Activated CD4-positive, alpha-beta memory T cell treated with anti-CD3 and anti-CD28 coated beads, Interleukin-2, amount 10 ng/mL, durations not matched to agents 7 days and 5 days (primary cell): ENCODE measurements around the gene FGF11. TPM values are rescaled to one million over a fixed set of nuclear protein-coding genes. Genes with fewer than 3 reads are reported as not detected.

ENCODE experiments used
- CTCF ChIA-PET: fragments of 350-600 bp; sonication (Branson Sonifier 250); formaldehyde crosslinking; loops from one replicate; lab custom pipeline; 2021; ENCODE audit warnings: antibody characterized with exemption, inconsistent platforms; lab: Charles Lee
- POLR2A ChIA-PET: fragments of 350-600 bp; sonication (Branson Sonifier 250); formaldehyde crosslinking; loops from one replicate; lab custom pipeline; 2021; ENCODE audit warnings: antibody characterized with exemption; lab: Charles Lee
- DNase-seq: peaks from one replicate; pipeline ENCODE4 v3.0.0-alpha.2; 2020
- H3K27ac Mint-ChIP-seq: one replicate; pipeline ENCODE4 v1.8.0; 2021; ENCODE audit warnings: mild to moderate bottlenecking, mixed read lengths
- H3K27me3 Mint-ChIP-seq: one replicate; pipeline ENCODE4 v1.8.0; 2021; ENCODE audit warnings: mixed read lengths
- H3K36me3 Mint-ChIP-seq: one replicate; pipeline ENCODE4 v1.8.0; 2021; ENCODE audit warnings: low read depth, mixed read lengths
- H3K4me1 Mint-ChIP-seq: one replicate; pipeline ENCODE4 v1.8.0; 2021; ENCODE audit warnings: mixed read lengths
- H3K4me3 Mint-ChIP-seq: one replicate; pipeline ENCODE4 v1.8.0; 2021; ENCODE audit warnings: mild to moderate bottlenecking, mixed read lengths
- H3K9me3 Mint-ChIP-seq: one replicate; pipeline ENCODE4 v1.8.0; 2021; ENCODE audit warnings: mixed read lengths
- total RNA-seq, 2 experiments: library from RNA; stranded (reverse); gene quantifications; one replicate each; pipeline ENCODE4 v1.2.3, GENCODE V29; 2021

The FGF11 gene
- total RNA-seq, 2 experiments from 2014 or later: 8.9 to 10.8 TPM

DNA sequence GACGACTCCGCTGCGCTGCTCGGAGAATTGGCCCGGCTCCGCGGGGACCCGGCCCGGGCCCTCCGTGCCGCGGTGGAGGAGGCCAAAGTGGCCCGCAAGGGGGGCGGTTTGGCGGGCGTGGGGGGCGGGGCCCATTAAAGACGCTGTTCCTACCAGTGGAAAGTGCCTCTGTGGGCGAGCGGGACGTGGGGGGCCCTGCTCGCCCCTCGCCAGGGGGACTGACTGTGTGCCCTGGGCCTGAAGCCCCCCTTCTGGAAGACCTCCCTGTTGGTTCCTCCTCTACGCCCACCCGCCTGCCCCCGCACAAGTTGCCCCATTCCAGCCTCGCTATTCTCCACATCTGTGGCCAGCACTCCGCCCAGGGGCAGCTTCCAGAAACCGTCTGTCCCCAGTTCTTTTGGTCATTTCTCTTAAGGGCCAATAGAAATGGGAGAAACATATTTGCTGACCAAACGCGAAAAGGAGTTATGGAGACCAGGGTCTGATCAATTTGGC lies 1.9 kb upstream of the FGF11 start:
- ChIA-PET POLR2A (interaction anchor here (1.0 to 14.4 kb wide), 15 partner anchors 9 to 249 kb away, joined by 3 to 232 read pairs (median 20); partner anchors contain the start of genes ACAP1, CHRNB1, MPDU1 and POLR2A), CTCF (interaction anchor here (0.6 to 4.2 kb wide), 24 partner anchors 9 to 250 kb away, joined by 3 to 53 read pairs (median 8); partner anchors contain the start of genes ACADVL, CHRNB1, DLG4 and FXR2)
- no peaks in the 10 kb centered on the region for H3K9me3 Mint-ChIP-seq
- H3K27ac Mint-ChIP-seq: peak overlapping the region; percentile 24
- peaks cover 45% of the 10 kb centered on the region for H3K4me1 Mint-ChIP-seq
- peaks cover 20% of the 10 kb centered on the region for H3K36me3 Mint-ChIP-seq
- H3K27me3 Mint-ChIP-seq: peaks cover 39% of the 10 kb centered on the region
- DNase-seq: no peak
- H3K4me3 Mint-ChIP-seq: peak overlapping the region; percentile 90

DNA sequence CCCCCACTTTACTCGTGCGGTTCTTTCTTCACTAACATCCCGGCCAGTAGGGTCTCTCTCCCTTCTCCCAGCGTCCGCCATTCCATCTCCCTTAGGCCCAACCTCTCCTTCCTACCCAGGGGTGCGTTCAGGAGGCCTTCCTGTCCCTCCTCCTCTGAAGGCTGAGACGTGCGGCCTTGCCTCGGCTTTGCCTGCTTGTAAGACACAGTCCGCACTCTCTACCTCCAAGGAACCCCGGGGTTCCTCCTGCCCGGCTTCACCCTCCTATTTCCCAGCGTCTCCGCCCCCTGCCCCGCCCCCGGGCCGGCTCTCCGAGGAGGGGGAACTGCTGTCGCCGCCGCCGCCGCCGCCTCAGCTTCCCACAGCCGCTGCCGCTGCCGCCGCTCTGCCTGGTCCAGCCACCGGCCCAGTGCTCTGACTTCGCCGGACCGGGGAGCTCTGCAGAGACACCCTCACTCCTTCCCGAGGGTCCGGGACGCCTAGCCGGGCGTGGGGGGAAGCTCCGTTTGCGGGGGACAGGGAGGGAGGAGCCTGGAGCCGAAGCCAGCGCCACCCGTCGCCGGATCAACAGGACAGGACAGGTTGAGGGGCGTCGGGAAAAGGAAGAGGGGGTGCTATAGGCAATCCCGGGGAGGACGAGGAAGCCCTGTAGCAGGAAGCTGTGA lies 1.2 kb upstream of the FGF11 start:
- ChIA-PET POLR2A (interaction anchor here (1.5 to 14.4 kb wide), 6 partner anchors 16 to 249 kb away, joined by 3 to 232 read pairs (median 26); partner anchors contain the start of genes ACAP1, MPDU1, POLR2A and SENP3), CTCF (interaction anchor here (0.7 to 4.2 kb wide), 5 partner anchors 17 to 305 kb away, joined by 3 to 53 read pairs (median 18); partner anchors contain the start of gene NEURL4)
- peak overlapping the region; percentile 24 for H3K27ac Mint-ChIP-seq
- peak overlapping the region; percentile 69 for H3K4me3 Mint-ChIP-seq
- H3K27me3 Mint-ChIP-seq: peaks cover 42% of the 10 kb centered on the region
- peaks cover 20% of the 10 kb centered on the region for H3K36me3 Mint-ChIP-seq
- peaks cover 45% of the 10 kb centered on the region for H3K4me1 Mint-ChIP-seq
- no peaks in the 10 kb centered on the region for H3K9me3 Mint-ChIP-seq
- DNase-seq: peak; percentile 59

DNA sequence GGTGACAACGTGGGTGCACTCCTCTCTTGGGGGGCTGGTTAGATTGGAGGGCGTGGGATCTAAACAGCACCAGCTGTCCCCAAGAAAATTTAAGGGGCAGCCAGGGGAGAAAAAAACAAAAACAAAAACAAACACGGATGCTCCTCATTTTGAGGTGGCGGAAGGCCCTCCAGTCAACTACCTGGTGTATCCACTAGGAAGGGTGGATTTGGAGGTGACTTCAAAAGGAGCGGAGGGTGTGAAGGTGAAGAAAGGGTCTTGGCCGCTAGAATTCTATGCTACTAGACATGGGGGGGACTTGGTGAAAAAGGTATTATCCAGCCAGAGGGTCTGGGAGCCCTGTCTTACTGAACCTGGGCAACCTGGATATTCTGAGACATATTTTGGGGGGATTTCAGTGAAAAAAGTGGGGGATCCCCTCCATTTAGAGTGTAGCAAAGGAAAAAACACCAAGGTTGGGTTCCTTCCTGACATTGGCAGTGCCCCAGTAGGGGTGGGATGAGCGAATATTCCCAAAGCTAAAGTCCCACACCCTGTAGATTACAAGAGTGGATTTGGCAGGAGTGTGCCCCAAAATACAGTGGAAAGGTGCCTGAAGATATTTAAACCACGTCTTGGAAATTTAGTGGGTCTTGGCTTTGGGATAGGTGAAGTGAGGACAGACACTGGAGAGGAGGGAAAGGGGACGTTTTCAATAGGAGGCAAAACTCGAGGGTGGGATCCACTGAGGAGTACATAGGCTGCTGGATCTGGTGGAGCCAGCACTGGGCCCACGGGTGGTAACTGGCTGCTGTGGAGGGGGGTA lies 454 bp upstream of the FGF11 start:
- POLR2A ChIA-PET: interaction anchor here (1.5 to 14.4 kb wide), 3 partner anchors 16 to 103 kb away, joined by 3 to 232 read pairs (median 40); partner anchors contain the start of genes ACAP1, POLR2A, SLC35G6 and ZBTB4
- H3K9me3 Mint-ChIP-seq: no peaks in the 10 kb centered on the region
- CTCF ChIA-PET: interaction anchor here (0.7 to 4.2 kb wide), 3 partner anchors 16 to 304 kb away, joined by 3 to 53 read pairs (median 18); no protein-coding TSS in a partner anchor
- peak overlapping the region; percentile 69 for H3K4me3 Mint-ChIP-seq
- no peak overlapping the region for H3K27ac Mint-ChIP-seq
- H3K27me3 Mint-ChIP-seq: peaks cover 48% of the 10 kb centered on the region
- H3K4me1 Mint-ChIP-seq: peaks cover 45% of the 10 kb centered on the region
- DNase-seq: no peak
- H3K36me3 Mint-ChIP-seq: peaks cover 20% of the 10 kb centered on the region

DNA sequence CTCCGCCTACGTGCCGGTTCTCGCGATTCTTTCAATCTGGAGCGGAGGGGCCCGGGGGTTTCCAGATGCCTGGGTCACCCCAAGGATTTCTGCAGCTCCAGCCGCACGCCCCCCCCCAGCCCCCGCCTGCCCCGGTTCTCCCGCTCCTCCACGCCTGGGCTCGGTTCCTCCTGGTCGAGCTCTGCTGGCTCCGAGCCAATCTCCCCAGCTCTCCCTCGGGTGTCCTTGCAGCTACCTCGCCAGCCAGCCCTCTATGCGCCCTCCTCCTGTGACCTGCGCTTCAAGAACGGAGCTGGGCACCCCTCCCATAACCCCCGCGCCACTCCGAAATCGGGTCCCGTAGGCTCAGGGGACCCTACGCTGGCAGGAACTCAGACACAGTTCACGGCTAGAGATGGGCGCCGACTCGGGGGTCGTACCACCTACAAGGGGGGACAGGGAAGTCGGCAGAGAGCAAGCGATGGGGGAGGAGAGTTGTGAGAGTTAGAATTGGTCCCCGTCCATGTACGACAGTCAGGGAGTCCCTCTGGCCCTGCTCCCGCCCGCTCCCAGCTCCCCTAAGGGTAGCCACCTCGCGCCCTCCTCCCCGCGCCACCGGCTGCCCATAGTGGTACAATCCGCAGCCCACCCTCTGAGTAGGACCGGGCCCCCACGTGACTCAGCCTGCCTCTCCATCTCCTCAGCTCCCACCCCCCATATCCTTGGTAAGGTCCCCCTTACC lies 961 bp downstream of the FGF11 start:
- H3K36me3 Mint-ChIP-seq: peaks cover 20% of the 10 kb centered on the region
- peaks cover 60% of the 10 kb centered on the region for H3K27me3 Mint-ChIP-seq
- no peak overlapping the region for H3K27ac Mint-ChIP-seq
- peak overlapping the region; percentile 74 for H3K4me3 Mint-ChIP-seq
- DNase-seq: peak; percentile 52
- ChIA-PET CTCF (interaction anchor here (0.5 to 3.7 kb wide), 5 partner anchors 17 to 394 kb away, joined by 3 to 18 read pairs (median 3); no protein-coding TSS in a partner anchor), POLR2A (interaction anchor here (0.7 to 14.4 kb wide), 8 partner anchors 13 to 143 kb away, joined by 3 to 232 read pairs (median 4); partner anchors contain the start of genes MPDU1, POLR2A, SLC35G6 and ZBTB4)
- H3K4me1 Mint-ChIP-seq: peaks cover 46% of the 10 kb centered on the region
- no peaks in the 10 kb centered on the region for H3K9me3 Mint-ChIP-seq

DNA sequence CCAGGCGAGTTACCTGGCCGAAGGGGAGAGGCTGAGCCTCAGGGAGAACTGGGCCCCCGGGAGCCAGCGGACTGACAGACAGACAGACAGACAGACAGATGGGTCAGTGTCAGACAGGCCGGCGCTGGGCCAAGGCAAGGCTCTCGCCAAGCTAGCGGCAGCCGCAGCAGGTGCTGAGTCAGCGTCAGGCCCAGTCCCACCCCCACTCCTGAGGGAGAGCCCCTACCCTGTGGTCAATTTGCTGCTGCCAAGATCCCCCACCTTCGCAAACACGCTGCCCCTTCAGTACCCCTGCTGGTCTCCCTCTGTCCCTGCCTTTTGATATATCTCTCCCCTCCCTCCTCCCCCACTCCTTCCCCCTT lies 1.5 kb downstream of the FGF11 start:
- POLR2A ChIA-PET: interaction anchor here (0.7 to 14.4 kb wide), 7 partner anchors 12 to 143 kb away, joined by 3 to 232 read pairs (median 5); partner anchors contain the start of genes MPDU1, POLR2A, SLC35G6 and ZBTB4
- Mint-ChIP-seq H3K36me3 (peaks cover 23% of the 10 kb centered on the region), H3K4me3 (peak overlapping the region; percentile 74), H3K9me3 (no peaks in the 10 kb centered on the region), H3K27ac (no peak overlapping the region), H3K4me1 (peaks cover 49% of the 10 kb centered on the region), H3K27me3 (peaks cover 66% of the 10 kb centered on the region)
- CTCF ChIA-PET: interaction anchor here (0.6 to 3.7 kb wide), 4 partner anchors 44 to 120 kb away, joined by 3 to 18 read pairs (median 3); no protein-coding TSS in a partner anchor
- peak; percentile 18 for DNase-seq

DNA sequence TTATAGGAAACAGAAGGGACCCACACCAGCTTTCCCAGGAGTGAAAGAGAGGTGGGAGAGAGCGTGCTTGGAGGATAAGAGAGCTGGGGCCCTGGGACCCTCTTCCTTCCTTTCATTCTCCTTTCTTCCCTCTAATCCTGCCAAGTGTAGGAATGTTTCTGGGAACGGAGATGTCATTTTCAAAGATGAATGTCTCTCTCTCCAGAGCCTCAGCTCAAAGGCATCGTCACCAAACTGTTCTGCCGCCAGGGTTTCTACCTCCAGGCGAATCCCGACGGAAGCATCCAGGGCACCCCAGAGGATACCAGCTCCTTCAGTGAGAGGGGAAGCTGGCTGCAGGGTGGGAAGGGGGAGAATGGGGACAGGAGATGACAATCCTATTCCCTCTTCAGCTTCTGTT lies 2.0 kb downstream of the FGF11 start:
- Mint-ChIP-seq H3K27ac (no peak overlapping the region), H3K27me3 (peaks cover 68% of the 10 kb centered on the region)

DNA sequence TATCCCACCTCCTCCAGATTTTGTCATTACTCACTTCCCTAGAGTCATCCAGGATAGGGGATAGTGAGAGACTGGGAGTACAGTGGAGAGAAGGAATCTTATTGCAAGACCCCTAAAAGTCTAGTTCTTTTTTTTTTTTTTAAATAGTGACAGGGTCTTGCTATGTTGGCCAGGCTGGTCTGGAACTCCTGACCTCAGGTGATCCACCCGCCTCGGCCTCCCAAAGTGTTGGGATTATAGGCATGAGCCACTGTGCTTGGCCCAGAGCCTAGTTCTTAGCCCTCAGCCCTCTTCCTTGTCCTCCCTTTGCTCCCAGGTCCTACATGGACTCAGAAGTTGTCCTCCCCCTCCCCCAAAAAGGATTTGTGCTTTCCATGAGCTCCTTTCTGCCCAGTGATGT lies 2.8 kb downstream of the FGF11 start:
- H3K4me1 Mint-ChIP-seq: peaks cover 42% of the 10 kb centered on the region
- ChIA-PET CTCF (interaction anchor here (0.9 to 1.0 kb wide), 2 partner anchors 34 to 91 kb away, joined by 4 read pairs; no protein-coding TSS in a partner anchor), POLR2A (interaction anchor here (1.5 to 14.4 kb wide), 3 partner anchors 11 to 40 kb away, joined by 5 to 232 read pairs (median 37); partner anchors contain the start of genes POLR2A, SLC35G6 and ZBTB4)
- DNase-seq: no peak
- peaks cover 73% of the 10 kb centered on the region for H3K27me3 Mint-ChIP-seq
- H3K36me3 Mint-ChIP-seq: peaks cover 21% of the 10 kb centered on the region
- no peak overlapping the region for H3K4me3 Mint-ChIP-seq
- H3K27ac Mint-ChIP-seq: no peak overlapping the region
- no peaks in the 10 kb centered on the region for H3K9me3 Mint-ChIP-seq

More for the DNA sequence above, 2.0 kb downstream of the FGF11 start:
- ChIA-PET CTCF (interaction anchor here (0.6 to 3.7 kb wide), 5 partner anchors 34 to 120 kb away, joined by 3 to 18 read pairs (median 3); no protein-coding TSS in a partner anchor), POLR2A (interaction anchor here (1.1 to 14.4 kb wide), 5 partner anchors 12 to 142 kb away, joined by 3 to 232 read pairs (median 5); partner anchors contain the start of genes MPDU1, POLR2A, SLC35G6 and ZBTB4)
- no peak for DNase-seq
- Mint-ChIP-seq H3K9me3 (no peaks in the 10 kb centered on the region), H3K4me3 (no peak overlapping the region), H3K4me1 (peaks cover 48% of the 10 kb centered on the region), H3K36me3 (peaks cover 21% of the 10 kb centered on the region)

DNA sequence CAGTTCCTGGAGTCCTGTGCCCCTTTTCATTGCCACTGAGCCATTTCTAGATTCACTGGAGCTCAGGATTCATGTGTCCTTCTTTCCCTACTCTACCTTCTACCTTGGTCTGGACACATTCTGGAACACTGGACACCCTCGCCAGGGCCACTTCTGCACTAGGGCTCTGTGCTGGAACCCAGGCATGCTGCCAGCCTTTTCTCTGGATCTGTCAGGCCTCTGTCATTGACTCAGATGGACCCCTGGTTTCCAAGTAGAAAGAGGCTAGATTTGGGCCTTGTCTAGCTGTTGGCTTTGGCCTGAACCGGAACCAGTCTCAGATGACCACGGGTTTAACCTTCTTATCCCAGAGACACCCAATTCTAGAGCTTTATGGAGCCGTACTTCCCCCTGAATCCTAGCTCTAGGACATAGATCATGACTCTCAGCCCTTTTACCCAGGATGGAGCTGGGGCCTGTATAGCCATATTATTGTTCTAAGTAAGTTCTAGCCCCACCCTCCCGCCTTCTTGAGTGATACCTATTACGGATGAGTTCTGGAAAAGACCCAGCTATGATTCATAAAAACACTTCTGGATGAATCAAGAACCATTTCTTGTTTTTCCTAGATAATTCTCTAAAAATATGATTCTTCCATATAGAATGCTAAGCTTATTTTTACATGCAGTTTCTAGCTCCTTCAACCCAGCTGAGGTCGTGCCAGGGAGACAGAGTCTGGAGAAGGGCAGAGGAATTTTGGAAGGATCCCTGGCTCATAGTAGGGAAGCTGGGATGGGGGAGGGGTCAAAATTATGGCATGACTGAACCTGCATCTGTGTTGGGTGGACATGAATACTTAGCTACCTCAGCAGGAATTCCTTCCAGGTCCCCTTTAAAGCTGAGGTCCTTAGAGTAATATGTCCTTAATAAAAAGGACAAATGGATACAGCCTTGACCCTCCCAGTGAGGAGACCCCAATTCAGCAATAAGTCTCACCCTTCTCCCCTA lies 4.5 kb downstream of the FGF11 start:
- DNase-seq: no peak
- Mint-ChIP-seq H3K27ac (no peak overlapping the region), H3K9me3 (no peaks in the 10 kb centered on the region), H3K4me1 (peaks cover 30% of the 10 kb centered on the region), H3K4me3 (no peak overlapping the region), H3K36me3 (peaks cover 15% of the 10 kb centered on the region), H3K27me3 (peaks cover 70% of the 10 kb centered on the region)
- ChIA-PET CTCF (interaction anchor here (0.6 to 5.7 kb wide), 7 partner anchors 8 to 145 kb away, joined by 3 to 30 read pairs (median 4); partner anchors contain the start of genes TMEM102 and ZBTB4), POLR2A (interaction anchor here (1.2 to 14.4 kb wide), 8 partner anchors 8 to 244 kb away, joined by 3 to 232 read pairs (median 4); partner anchors contain the start of genes ACAP1, POLR2A, SLC35G6 and TMEM102)

DNA sequence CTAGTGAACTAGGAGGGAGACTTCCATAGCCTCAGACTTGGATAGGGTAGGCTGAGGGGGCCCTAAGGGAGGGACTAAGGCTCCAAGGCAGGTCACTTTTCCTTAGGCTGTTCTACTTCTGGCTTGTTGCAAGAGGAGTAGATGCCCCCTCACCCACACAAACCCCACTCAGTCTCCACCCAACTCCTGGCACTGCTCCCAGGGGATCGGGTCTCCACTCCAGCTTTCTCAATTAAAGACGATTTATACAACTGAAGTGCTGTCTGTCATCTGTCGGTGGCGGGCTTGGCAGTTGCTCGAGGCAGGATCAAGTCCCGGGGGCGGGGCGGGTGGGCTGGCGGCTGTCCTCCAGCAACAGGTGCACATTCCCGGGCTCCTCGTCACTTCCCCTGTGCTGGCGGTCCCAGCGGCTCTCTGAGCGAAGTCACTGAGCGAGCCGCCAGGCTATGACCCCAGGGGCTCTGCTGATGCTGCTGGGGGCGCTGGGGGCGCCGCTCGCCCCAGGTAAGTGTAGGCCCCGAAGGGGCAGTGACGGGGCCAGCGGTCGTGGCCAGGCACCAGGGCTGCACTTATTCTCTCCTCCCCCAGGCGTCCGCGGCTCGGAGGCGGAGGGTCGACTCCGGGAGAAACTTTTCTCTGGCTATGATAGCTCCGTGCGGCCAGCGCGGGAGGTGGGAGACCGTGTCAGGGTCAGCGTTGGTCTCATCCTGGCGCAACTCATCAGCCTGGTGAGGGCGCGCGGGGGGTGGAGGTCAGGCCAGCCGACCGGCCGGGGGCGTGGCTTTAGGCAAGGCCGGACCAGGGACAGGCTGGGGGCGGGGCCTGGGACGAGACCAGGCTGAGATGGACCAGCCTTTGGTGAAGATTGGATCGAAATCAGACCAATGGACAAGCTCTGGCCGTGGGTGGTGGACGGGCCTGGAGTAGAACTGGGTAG lies 5.6 kb downstream of the FGF11 start, which contains the start of gene CHRNB1:
Gene CHRNB1 (plus strand): TSS at position 380 of the 937 bp plus-strand sequence. CDS start 67 bp downstream, at position 447.
- peak; percentile 21 for DNase-seq
- Mint-ChIP-seq H3K36me3 (peaks cover 11% of the 10 kb centered on the region), H3K27ac (no peak within 1 kb of the TSS), H3K27me3 (peaks cover 65% of the 10 kb centered on the region), H3K4me3 (peak within 1 kb of the TSS; percentile 59), H3K4me1 (peaks cover 26% of the 10 kb centered on the region), H3K9me3 (no peaks in the 10 kb centered on the region)
- ChIA-PET POLR2A (interaction anchor here (1.2 to 14.4 kb wide), 8 partner anchors 8 to 243 kb away, joined by 3 to 232 read pairs (median 4); partner anchors contain the start of genes ACAP1, POLR2A, SLC35G6 and TMEM102), CTCF (interaction anchor here (0.6 to 5.7 kb wide), 5 partner anchors 9 to 144 kb away, joined by 3 to 30 read pairs (median 5); partner anchors contain the start of genes SENP3 and TMEM102)
